GM19193 (cell line): ENCODE measurements around the gene PTN.

Experiments
- POLR2A ChIP-seq: IDR thresholded peaks from 4 replicates; pipeline ENCODE4 v1.6.1; 2011; ENCODE audit not compliant: insufficient read depth, insufficient read length; ENCODE audit errors: extremely low read depth

PTN gene

GRCh38 chr7:137331378-137331777 lies 12.2 kb downstream of the PTN start:
- no peak for TF ChIP-seq POLR2A

GRCh38 chr7:137329411-137329810 lies 14.1 kb downstream of the PTN start:
- TF ChIP-seq POLR2A: no peak

- TF ChIP-seq POLR2A: no peak
Measured at GRCh38 chr7:137328373-137329120, 15.0 kb downstream of the PTN start.

GRCh38 chr7:137325927-137326326 lies 17.6 kb downstream of the PTN start:
- TF ChIP-seq POLR2A: no peak

GRCh38 chr7:137324796-137325696 lies 18.5 kb downstream of the PTN start:
- no peak for TF ChIP-seq POLR2A

- TF ChIP-seq POLR2A: no peak
Measured at GRCh38 chr7:137316648-137317353, 26.7 kb downstream of the PTN start.

GRCh38 chr7:137313201-137313600 lies 30.3 kb downstream of the PTN start:
- TF ChIP-seq POLR2A: no peak

GRCh38 chr7:137306748-137307147 lies 36.8 kb downstream of the PTN start:
- no peak for TF ChIP-seq POLR2A

GRCh38 chr7:137305901-137306621 lies 37.5 kb downstream of the PTN start:
- no peak for TF ChIP-seq POLR2A

GRCh38 chr7:137304624-137305235 lies 38.8 kb downstream of the PTN start:
- TF ChIP-seq POLR2A: no peak

- no peak for TF ChIP-seq POLR2A
Measured at GRCh38 chr7:137304165-137304564, 39.4 kb downstream of the PTN start.

- TF ChIP-seq POLR2A: no peak
Measured at GRCh38 chr7:137302081-137302480, 41.5 kb downstream of the PTN start.

GRCh38 chr7:137298464-137298794 lies 45.1 kb downstream of the PTN start:
- TF ChIP-seq POLR2A: no peak
